NCI-H345 treated with DMSO at 0.1 percent for 48 hours (cell line): ENCODE data around the gene WDR46.

Source experiments
- DNase-seq: peaks from one replicate; lab custom pipeline; 2025; ENCODE audit not compliant: unreplicated experiment; lab: John Stamatoyannopoulos, UW

The WDR46 gene, protein sequence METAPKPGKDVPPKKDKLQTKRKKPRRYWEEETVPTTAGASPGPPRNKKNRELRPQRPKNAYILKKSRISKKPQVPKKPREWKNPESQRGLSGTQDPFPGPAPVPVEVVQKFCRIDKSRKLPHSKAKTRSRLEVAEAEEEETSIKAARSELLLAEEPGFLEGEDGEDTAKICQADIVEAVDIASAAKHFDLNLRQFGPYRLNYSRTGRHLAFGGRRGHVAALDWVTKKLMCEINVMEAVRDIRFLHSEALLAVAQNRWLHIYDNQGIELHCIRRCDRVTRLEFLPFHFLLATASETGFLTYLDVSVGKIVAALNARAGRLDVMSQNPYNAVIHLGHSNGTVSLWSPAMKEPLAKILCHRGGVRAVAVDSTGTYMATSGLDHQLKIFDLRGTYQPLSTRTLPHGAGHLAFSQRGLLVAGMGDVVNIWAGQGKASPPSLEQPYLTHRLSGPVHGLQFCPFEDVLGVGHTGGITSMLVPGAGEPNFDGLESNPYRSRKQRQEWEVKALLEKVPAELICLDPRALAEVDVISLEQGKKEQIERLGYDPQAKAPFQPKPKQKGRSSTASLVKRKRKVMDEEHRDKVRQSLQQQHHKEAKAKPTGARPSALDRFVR

GRCh38 chr6:33288921-33289783 is at the start of gene WDR46, which contains the start of gene PFDN6:
Gene WDR46, minus strand, starts transcription at chr6:33289239. Its CDS starts 69 bp downstream, at chr6:33289170.
Gene PFDN6, plus strand, starts transcription at chr6:33289601. Its CDS starts 256 bp downstream, at chr6:33289857.
- DNase-seq: peak; percentile 97

GRCh38 chr6:33336495-33336894 is 47.5 kb upstream of the WDR46 start:
- DNase-seq: no peak

DNA sequence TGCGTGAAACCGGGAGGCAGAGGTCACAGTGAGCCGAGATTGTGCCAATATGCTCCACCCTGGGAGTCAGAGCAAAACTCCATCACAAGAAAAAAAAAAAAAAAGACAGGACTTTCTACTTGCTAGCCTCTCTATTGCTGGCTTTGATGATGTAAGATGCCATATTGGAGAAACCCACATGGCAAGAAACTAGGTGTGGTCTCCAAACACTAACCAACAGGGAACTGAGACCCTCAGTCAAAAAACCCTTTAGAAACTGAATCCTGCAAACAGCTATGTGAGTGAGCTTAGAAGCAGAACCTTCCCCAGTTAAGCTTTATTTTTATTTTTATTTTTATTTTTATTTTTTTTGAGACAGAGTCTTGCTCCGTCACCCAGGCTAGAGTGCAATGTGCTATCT is 46.9 kb upstream of the WDR46 start:
- no peak for DNase-seq

GRCh38 chr6:33333666-33334065 is 44.6 kb upstream of the WDR46 start:
- DNase-seq: no peak

DNA sequence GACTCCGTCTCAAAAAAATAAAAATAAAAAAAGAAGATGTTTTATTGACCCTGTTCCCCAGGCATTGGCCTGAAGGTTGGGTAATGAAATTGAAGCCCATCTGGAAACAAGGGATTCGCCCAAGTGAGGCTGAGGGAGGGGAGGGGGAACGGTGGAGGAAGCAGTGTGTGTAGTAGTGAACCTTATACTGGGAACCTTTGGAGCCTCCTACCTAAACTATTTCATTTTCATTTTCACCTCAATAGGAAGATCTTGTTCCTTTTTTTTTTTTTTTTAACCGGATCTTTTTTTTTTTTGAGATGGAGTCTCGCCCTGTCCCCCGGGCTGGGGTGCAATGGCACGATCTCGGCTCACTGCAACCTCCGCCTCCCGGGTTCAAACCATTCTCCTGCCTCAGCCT is 41.7 kb upstream of the WDR46 start:
- no peak for DNase-seq

- no peak for DNase-seq
Observed at GRCh38 chr6:33329058-33329457, 40.0 kb upstream of the WDR46 start.

DNA sequence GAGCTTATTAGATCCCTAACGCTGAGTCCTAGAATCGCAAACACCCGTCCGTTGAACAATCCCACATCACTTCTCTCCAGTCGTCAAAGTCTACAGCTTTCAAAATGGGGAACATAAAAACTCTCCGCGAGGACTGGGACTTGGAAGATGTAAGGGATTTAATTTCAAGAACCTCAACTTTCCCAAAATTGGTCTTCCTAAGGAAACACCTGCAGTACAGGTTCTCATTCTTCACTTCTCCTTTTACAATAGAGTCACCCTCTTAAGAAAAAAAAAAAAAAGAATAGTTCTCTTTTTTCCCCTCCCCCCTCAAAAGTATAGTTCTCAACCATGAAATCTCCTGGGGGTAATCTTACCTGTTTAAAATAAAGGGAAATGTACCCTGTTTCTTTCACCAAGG is 35.1 kb upstream of the WDR46 start:
- no peak for DNase-seq

DNA sequence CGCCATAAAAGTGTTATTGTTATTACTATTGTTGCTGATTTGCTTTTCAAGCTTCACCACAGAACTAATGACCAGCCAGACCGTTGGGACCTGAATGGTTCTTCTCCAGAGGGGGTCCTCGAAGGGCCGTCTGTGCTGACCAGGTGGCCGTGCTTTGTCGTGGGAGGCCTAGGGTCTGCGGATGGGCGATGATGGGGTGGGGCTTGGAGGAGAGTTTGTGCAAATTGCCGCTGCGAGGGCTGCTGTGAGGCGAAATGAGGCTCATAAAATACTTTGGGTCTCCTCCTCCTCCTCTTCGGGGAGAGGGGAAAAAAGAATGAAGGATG is 34.5 kb upstream of the WDR46 start:
- DNase-seq: peak; percentile 42

DNA sequence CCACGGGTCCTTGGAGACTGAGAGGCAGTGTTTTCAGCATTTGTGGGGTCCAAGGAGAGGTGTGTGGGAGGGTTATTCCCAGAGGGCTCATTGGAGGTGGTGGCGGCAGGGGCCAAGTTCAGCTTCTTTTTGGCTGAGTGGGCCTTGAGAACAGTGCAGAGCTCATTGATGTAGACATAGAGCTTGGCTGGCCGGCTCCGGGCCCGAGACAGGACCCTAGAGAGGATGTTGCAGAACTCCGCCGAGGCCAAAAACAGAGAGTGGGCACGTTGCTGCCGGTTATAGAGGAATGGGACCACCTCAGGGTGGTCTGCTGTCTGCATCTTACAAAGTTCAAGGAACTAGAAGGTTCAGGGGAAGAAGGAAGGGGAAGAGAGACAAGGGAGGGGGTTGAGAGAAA is 32.2 kb upstream of the WDR46 start:
- no peak for DNase-seq

GRCh38 chr6:33320315-33321181 is 31.5 kb upstream of the WDR46 start:
- DNase-seq: no peak

- no peak for DNase-seq
Observed at GRCh38 chr6:33319939-33320314, 30.9 kb upstream of the WDR46 start.

DNA sequence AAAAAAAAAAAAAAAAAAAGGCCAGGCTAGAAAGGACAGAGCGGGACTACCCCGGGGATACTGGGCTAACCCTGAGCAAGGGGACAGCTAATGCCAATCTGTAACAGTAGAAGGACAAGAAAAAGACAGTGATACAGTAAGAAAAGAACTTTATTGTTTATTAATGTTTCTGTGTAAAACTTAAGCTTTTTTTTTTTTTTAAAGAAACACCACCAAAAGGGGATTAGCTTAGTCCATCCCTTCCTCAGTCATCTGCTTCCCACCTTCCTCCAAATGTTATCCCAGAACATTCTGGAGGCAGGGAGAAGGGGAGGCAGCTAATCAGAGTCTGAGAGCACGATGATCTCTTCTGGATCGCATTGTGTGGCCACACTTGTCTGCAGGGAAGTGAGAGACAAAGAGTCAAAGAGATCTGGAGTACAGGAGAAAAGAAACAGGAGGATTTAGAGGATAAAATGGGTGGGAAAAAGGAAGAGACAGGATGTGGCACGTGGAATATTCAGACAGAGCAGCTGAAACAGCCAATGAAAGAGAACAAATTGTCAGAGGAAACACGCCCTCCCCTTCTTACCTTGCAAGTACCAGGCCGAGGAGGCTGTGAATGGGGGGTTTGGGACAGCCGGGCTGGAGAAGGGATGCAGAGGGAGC is 29.5 kb upstream of the WDR46 start:
- no peak for DNase-seq

- peak; percentile 89 for DNase-seq
Observed at GRCh38 chr6:33317669-33318425, 28.8 kb upstream of the WDR46 start, which contains the start of gene ZBTB22. Gene ZBTB22, minus strand, starts transcription at chr6:33317744. Its CDS starts 828 bp downstream, at chr6:33316916.

GRCh38 chr6:33317419-33317668 is 28.3 kb upstream of the WDR46 start:
- DNase-seq: no peak

DNA sequence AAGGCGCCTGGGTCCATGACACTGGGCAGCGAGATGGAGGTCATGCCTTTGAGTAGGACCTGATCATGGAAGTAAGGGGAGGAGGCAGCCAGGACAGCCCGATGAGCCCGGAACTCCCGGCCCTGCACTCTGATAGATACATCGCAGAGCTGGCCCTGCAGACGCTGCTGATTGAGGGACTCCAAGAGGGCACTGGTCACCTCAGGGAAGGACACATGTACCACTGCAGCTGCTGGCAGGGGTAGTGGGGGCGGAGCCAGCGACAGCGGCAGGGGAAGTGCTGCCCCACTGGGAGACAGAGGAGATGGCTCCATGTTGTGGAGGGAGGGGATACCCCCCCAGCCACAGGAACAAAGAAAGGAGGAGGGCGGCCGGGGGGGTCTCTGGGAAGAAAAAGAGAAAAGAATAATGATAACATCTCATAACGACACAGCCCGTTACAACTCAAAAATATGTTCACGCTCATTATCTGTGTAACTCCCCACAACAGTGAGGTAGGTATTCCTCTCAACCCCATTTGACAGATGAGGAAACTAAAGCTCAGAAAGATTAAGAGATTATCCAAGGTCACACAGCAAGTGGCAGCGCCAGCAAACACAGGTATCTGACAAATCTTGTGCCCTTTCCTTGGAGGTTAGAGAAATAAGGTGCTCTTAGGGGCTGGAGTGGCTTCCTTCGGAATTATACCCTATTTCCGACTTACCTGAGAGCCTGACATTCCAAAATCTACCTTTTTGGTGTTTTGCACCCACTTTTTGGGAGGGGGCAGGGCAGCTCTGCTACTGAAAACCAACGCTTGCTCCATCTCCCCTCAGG is 27.8 kb upstream of the WDR46 start:
- no peak for DNase-seq

GRCh38 chr6:33315793-33316602 is 27.0 kb upstream of the WDR46 start:
- no peak for DNase-seq

GRCh38 chr6:33314943-33315792 is 26.1 kb upstream of the WDR46 start:
- no peak for DNase-seq
